HG03571 (cell line): ENCODE data around the gene PSPC1.
"Not testable (repeated sequence)": the region's sequence is repeated elsewhere in the genome, so short reads cannot be mapped to it uniquely, and the experiment has no call there.

ENCODE experiments used
- ATAC-seq: cut with Tn5 transposase; IDR thresholded peaks from one replicate; pipeline ENCODE4 v1.9.1; 2021; ENCODE audit not compliant: unreplicated experiment

PSPC1 gene

DNA sequence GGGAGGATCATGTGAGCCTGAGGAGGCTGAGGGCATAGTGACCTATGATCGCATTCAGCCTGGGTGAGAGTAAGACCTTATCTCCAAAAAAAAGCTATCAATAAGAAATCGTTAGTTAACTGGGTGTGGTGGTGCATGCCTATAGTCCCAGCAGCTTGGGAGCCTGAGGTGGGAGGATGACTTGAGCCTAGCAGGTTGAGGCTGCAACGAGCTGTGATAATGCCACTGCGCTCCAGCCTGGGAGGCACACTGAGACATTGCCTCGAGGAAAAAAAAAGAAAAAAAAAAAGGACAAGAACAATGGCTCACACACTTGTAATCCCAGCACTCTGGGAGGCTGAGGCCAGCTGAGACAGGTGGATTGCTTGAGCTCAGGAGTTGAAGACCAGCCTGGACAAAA, 16.2 kb downstream of the PSPC1 start:
- no peak for ATAC-seq

DNA sequence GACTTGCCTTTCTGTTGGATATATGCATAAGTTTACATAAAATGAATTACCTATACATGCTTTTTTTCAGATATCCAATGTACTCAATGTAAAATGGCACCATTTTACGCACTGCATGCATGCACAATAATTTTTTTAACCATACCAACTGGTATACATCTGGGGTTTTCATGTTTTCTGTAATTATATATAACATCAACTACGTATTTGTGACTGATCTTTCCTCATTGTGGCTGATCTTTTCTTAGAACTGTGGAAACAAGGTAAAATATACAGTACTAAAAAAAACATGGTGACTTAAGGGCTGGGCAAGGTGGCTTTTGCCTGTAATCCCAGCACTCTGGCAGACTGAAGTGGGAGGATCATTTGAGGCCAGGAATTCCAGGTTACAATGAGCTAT, 18.5 kb downstream of the PSPC1 start:
- ATAC-seq = no peak

DNA sequence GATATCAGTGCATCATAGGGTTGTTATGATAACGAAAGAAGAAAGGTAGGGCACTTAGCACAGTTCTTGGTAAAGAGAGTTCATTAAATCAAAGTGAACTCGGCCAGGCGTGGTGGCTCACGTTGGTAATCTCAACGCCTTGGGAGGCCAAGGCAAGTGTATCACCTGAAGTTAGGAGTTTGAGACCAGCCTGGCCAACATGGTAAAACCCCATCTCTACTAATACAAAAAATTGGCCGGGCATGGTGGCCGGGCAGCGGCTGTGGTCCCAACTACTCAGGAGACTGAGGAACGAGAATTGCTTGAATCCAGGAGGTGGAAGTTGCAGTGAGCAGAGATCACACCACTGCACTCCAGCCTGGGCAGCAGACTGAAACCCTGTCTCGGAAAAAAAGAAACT, 19.1 kb downstream of the PSPC1 start:
- ATAC-seq = no peak

DNA sequence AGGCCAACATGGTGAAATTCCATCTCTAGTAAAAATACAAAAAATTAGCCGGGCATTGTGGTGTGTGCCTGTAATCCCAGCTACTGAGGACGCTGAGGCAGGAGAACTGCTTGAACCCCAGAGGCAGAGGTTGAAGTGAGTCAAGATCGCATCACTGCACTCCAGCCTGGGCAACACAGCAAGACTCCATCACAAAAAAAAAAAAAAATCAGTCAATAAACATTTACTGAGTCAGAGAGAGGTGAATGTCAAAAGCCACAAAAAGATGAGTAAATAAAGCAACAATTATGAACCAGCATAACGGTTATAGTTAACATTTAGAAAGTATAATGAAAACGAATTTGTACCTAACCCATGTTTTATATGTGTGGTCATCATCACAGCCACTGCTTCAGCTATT, 23.1 kb downstream of the PSPC1 start:
- no peak for ATAC-seq

DNA sequence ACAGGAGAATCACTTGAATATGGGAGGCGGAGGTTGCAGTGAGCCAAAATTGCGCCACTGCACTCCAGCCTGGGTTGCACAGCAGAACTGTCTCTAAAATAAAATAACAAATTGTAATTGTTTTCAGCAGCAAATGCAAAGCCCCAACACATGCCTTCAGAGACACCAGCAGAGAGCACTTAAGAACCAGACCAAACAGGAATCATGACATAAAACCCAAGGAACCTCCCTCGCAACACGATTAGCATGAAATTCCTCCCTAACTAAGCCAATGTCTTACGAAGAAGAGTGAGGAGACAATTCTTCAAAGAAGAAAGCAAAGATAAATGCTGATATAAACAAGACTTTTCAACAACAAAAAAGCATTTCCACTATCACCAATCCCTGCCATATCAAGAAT, 40.1 kb downstream of the PSPC1 start:
- ATAC-seq = no peak

DNA sequence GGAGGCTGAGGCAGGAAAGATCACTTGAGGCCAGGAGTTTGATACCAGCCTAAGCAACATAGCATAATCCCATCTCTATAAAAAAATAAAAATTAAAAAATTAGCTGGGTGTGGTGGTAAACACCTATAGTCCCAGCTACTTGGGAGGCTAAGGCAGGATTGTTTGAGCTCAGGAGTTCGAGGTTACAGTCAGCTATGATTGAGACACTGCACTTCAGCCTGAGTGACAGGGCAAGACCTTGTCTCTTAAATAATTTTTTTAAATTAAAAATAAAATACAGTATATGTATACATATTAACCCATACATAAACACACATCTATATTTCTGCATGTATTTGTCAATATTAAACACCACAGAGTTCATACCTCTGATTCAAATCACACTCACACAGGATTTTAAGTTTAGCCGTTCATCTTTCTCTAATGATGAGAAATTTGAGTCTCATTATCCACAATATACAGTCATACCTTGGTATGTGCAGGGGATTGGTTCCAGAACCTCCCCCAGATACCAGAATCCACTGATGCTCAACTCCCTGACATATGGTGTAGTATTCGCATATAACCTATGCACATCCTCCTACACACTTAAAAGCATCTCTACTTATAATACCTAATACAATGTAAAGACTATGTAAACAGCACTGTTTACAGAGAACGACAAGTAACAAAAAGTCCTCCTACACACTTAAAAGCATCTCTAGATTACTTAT, 44.7 kb downstream of the PSPC1 start:
- no peak for ATAC-seq

DNA sequence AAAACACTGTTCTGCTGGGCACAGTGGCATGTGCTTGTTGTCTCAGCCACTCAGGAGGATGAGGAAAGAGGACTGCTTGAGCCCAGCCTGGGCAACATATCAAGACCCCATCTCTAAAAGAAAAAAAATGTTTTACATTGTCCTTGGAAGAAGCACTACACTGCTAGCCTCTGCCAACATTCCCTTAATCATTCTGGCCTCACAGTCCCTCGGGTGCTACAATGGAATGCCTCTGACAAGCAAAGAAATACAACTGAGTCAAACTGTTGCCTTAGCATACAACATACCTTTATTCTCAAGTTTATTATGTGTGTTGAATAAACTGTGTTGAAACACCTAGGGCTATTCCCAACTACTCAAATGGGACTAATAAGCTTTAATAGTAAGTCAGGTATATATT, 56.1 kb downstream of the PSPC1 start:
- no peak for ATAC-seq

DNA sequence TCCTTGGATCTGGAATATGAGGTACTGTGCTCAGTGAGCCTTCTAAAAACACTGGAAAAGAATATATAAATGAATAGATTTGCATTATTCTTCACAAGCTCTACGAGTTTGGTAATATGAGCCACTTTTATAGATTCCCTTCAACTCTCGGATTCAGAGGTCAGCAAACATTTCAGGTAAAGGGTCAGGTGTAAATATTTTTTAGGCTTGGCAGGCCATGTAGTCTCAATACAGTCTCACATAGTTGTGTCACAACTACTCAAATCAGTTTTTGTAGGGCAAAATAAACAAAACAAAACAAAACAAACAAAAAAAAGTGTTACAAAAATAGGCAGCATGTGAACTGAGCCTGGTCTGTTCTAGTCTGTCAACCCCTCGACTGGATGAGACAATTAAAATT, 57.4 kb downstream of the PSPC1 start:
- ATAC-seq = no peak

DNA sequence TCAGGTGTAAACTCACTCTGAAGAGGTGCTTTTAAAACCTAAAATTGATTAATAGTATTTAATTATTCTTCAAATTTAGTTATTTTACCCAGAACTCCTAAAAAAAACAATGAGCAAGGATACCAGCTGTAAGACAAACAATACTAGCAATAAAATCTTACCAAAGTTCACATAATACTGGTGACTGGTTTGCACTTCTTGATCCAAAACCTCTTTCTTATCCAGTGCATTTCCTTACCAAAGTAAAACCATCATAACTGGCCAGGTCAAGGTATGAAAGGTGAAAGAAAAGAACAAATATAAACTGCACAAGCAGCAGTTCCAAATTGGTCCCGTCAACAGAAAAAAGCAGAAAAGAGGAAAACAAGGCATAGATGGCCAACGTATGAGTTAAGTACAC, 62.7 kb downstream of the PSPC1 start:
- ATAC-seq = no peak

DNA sequence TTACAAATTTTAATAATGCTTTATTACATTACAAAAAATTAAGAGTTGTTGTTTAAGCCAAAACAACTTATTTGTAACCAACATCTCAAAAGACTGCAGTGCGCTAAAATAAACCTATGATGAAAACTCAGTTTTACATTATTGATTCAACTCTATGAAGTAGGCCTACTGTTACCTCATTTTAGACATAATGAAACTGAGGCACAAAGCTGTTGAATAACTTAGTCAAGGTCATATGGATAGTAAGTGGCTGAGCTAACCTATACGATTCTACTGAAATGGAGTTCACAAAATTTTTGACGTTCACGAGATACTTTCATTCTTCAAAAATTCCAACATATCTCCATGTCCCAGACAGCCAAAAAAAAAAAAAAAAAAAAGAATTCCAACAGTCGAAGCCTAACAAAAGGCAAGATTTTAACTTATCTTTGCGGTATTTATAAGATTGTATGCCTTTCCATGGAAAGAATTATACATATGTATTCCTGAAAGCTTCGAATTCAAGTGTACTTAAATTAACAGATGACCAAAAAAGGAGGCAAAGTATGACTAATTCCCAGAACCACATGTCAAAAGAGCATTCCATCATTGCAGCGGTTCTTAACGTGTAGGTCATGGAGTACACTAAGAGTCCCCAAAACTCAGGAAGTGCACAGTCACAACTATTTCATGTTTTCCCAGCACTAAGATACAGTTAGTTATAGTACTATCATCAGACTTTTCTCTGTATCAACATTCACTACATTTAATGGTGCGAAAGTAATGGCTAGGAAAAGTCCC, 69.4 kb downstream of the PSPC1 start:
- ATAC-seq = no peak

DNA sequence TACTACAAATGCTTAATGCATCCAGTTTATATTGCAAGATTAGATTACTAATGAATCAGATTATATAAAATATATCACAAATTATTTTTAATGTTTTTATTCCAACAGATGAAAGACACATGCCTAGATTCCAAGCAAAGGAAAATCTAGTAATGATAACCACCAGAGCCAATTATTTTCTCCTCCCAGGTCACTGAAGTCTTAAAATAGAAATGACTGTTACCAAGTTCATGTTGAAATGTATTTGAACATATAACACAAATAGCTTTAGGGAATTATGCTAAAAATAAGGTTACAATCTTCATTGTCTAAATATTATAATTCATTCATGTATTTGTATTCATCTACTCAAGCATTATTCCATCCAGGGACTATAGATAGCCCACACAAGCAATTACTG, 73.0 kb downstream of the PSPC1 start:
- ATAC-seq = not testable (repeated sequence)

DNA sequence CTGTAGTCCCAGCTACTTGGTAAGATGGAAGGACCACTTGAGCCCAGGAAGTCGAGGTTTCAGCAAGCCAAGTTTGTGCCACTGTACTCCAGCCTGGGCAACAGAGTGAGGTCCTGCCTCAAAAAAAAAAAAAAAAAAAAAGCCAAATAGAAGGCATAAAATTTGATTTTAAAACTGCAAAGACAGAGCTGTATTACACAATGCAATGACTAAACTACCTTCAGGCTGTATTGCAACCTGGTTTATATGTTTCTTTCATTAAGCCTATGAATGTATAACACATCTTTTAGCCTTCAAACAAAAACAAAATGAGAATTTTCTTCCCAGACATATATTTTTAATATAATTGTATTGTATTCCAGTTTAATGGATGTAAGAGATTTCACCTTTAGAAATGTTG, 73.7 kb downstream of the PSPC1 start:
- ATAC-seq = not testable (repeated sequence)

DNA sequence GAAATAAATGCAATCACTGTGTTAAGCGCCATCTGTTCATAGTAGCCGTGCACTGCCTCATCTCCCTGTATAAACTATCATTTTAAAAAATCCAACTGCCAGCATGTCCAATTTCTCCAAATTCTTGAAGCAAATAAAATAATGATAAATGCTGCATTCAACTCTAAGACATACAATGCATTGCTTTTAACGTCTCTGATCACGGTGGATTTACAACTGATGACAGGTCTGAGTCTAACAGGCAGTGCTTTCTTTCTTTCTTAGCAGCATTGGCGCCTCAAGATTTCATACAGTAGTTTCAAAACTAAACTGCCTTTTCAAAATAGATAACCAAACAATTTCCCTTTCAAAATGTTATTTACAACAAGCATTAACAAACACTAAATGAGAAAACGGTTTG, 78.5 kb downstream of the PSPC1 start:
- ATAC-seq = not testable (repeated sequence)

DNA sequence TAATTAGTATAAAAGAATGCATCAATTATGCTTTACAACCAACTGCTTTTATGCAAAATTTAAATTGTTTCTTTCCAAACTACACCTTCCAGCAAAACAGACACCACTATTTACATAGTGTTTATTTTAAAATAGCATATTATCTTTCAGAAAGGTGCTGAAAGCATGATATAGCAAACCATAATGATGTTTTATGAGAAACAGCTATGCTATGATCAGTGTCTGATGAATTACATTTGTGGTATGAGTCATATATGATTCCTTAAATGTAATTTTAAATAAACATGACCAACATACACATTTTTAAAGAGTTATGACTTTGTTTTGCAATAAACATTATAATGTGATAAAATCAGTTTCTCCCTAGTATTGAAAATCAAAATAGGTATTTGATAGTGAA, 81.1 kb downstream of the PSPC1 start:
- not testable (repeated sequence) for ATAC-seq

DNA sequence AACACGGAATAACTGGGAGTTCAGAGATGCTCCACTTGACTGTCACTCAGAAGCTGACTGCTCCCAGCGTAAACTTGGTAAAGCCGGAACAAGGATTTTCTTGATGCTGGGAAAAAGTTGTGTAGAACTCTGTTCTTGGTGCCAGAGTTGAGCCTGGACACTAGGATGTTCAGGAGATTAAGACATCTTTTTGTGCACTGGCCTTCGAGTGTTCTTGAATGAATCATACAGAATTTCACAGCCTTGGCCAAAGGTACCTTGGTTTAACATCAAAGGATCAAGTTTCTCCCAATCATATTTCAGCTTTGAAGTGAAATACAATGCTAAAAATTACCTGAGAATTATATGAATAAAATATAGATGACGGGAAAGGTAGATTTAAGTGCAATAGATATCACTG, 81.8 kb downstream of the PSPC1 start:
- not testable (repeated sequence) for ATAC-seq

DNA sequence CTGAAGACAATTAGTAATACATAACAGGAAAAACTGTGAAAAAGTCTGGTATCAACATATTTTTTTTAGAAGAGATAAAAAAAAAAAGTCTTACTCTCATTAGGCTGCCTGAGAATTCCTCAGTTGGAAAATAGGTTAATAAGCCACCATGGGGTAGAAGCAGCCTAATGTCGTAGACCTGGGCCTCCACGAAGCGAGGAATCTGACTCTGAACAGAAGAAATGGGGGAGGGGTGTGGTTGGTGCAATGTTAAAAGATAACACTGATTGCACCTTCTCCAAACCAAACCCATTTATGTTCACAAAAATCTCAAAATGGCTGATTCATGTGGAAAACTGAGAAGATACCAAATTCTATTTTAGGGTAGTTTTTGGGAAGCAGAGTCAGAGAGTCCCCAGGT, 86.9 kb downstream of the PSPC1 start:
- ATAC-seq = no peak

DNA sequence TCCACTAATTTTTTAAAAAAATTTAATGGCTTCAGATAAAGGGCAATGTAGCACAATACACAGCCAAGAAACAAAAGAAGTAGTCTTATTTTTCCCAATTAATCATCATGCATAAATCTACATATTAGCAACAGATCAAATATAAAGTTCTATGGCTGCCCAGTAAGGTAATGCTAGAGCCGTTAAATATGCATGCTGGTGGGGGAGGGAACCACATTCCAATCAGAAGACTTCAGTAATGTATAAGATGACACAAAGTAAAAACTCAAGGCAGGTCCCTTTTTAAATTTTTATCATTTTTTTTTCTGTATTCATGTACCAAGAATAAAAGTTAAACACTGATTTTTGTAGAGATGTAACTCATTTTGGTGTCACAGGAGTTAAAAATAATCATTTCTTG, 87.3 kb downstream of the PSPC1 start:
- ATAC-seq = no peak

DNA sequence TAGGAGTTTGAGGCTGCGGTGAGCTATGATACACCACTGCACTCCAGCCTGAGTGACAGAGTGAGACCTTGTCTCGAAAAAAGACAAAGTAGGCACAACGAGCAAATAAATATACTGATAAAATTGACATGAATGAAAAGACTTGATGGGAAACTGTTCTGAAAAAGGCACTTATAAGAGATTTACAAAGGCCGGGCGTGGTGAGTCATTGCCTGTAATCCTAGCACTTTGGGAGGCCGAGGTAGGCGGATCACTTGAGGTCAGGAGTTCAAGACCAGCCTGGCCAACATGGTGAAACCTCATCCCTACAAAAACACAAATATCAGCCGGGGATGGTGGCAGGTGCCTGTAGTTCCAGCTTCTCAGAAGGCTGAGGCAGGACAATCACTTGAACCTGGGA, 91.3 kb downstream of the PSPC1 start:
- ATAC-seq = not testable (repeated sequence)

DNA sequence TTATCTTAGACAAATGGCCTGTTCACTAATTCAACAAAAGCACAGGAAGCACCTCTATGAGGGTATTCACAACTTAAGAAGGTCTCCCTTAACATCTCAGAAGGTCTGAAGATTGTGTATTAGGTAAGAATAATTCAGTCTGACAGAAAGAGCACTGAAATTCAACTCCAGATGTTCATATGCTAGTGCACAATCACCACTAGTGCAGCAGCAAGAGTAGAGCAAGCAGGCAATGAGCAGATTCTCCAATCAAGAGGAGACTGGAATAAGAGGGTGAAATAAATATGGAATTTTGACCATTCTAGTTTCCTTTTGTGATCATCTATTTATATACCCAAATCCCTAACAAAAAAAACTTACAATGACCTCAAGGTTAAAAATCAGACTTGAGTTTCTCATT, 97.3 kb downstream of the PSPC1 start:
- no peak for ATAC-seq

DNA sequence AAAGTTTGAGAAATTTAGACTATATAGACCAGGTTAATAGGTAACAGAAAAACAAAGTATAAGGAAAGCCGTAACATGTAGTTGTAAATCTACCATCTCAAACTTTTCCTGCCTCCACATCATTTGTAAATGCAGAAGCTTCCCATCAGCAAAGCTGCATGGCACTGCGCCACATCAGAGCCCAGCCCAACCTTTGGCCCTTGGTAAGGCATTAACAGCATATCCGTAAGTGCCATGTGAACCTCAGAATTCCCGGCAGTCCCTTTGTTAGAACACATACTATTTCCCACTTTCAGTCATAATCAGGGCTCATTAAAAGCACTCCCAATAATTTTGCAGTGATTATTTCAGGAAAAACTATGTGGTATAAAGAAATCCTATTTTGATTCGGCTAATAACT, 97.7 kb downstream of the PSPC1 start:
- ATAC-seq = no peak

DNA sequence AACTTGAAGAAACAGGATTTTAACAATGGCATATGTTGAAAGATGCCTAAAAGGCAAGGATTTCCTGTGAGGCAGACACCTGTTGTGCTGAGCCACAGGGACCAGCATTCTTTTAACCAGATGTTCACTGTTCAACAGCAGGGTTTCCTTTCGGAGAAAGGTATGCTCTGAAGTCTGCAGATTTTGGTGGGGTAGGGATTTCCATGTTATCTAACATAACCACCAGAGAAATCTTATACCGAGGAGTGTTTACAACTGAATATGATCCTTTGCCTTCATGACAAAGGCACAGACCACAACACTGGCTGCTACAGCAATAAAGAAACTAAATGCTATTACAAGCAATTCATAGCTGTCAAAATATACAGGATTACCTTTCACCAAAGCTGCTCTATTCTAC, 101.2 kb downstream of the PSPC1 start:
- no peak for ATAC-seq

DNA sequence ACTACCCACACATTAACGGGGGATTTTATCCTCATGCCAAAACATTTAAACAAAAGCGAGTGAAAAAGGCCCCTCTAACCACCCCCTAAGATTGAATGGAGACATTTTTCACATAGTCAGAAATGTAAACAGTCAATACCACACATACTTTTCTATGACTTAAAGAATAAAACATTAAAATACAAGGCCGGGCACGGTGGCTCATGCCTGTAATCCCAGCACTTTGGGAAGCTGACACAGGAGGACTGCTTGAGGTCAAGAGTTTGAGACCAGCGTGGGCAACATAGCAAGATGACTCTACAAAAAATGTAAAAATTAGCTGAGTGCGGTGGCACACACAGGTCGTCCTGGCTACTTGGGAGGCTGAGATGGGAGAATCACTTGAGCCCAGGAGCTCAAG, 102.0 kb downstream of the PSPC1 start:
- ATAC-seq = no peak

DNA sequence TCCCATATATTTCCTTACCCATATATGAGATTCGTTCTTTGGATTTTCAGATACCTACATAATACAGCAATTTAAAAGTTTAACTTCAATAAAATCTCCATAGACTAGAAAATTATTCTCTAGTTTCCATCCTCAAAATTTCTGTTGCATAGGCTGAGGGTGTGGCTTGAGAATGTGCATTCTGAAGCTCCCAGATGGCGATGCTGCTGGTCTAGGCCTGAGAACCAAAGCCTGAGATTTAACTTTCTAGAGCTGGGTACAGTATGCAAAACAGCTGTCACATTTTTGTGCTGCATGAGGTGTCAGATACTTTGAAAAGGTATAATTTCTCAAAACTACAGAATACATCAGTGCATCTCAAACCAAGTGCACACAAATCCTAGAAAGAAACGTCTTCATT, 106.6 kb downstream of the PSPC1 start:
- ATAC-seq = no peak
